ACC112 (cell line): ENCODE results near the gene SMARCB1.

Experiments
- H2AFZ ChIP-seq: fragments of 200-600 bp; sonication (generic); one replicate; pipeline ENCODE4 v1.6.0; 2017; ENCODE audit warnings: antibody characterized with exemption, low read length; ENCODE audit not compliant: unreplicated experiment
- H3K27ac ChIP-seq: fragments of 200-600 bp; sonication (generic); 2 replicates; pipeline ENCODE4 v1.5.1; 2014; ENCODE audit warnings: low read depth, mild to moderate bottlenecking, antibody characterized with exemption, low read length, moderate library complexity
- H3K27me3 ChIP-seq: fragments of 200-600 bp; sonication (generic); 2 replicates; pipeline ENCODE4 v1.6.1; 2014; ENCODE audit warnings: mild to moderate bottlenecking, antibody characterized with exemption, low read length, moderate library complexity, mixed read lengths; ENCODE audit not compliant: insufficient read depth
- H3K36me3 ChIP-seq: fragments of 200-600 bp; sonication (generic); 2 replicates; pipeline ENCODE4 v1.6.1; 2016; ENCODE audit warnings: mild to moderate bottlenecking, antibody characterized with exemption, low read length, moderate library complexity, mixed read lengths; ENCODE audit not compliant: insufficient read depth
- H3K4me1 ChIP-seq: fragments of 200-600 bp; sonication (generic); one replicate; pipeline ENCODE4 v1.6.1; 2016; ENCODE audit warnings: low read length, mixed read lengths; ENCODE audit not compliant: insufficient read depth, unreplicated experiment, control insufficient read depth
- H3K4me3 ChIP-seq: fragments of 200-600 bp; sonication (generic); 2 replicates; pipeline ENCODE4 v1.5.1; 2014; ENCODE audit warnings: mild to moderate bottlenecking, low read depth, low read length
- H3K79me2 ChIP-seq: fragments of 200-600 bp; sonication (generic); one replicate; pipeline ENCODE4 v1.6.0; 2016; ENCODE audit warnings: low read length; ENCODE audit not compliant: control insufficient read depth, unreplicated experiment, insufficient read depth

The SMARCB1 gene

DNA sequence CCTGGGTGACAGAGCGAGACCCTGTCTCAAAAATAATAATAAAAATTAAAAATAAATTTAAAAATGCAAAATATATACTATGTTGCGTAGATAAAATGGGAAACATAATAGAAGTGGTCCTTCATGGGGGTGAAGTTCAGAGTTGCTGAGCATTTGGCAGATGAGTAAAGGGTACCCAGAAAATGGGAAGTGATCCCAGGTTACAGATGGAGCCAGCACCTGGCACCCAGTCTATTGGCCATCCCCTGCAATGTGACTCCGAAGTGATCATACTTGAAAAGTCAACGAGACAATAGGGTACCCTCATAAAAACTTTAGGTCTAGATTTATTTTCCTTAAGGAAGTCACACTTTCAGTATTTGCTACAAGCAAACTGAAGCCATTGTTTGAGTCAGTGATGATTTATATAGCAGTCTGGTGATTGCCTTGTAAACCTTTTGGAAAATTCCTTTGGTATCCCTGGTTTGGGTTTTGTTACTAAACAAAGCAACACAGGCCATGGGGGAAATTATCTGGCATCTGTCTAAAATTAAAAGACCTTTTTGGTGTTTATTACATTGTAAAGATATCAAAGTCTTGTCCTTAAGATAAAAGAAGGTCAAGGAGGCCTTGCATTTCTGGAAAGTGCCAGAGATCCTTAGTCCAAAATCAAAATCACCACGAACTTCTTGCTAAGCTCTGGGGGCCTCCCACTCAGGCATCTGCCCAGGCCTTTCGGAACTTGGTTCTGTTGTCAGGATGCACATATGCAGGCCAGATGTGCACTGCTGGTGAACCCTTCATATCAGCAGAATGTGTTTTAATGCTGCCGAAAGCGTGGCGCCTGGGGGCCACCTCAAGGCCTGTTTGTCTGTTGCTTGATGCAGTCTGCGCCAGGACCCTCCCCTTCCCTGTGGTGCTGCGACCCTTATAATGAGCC, 4.3 kb downstream of the SMARCB1 start:
- Histone ChIP-seq H3K27ac (no peak overlapping the region), H3K4me1 (peaks cover 8% of the 10 kb centered on the region), H3K27me3 (no peaks in the 10 kb centered on the region), H3K4me3 (no peak overlapping the region), H2AFZ (no peak overlapping the region), H3K79me2 (peaks cover 44% of the 10 kb centered on the region), H3K36me3 (no peaks in the 10 kb centered on the region)

DNA sequence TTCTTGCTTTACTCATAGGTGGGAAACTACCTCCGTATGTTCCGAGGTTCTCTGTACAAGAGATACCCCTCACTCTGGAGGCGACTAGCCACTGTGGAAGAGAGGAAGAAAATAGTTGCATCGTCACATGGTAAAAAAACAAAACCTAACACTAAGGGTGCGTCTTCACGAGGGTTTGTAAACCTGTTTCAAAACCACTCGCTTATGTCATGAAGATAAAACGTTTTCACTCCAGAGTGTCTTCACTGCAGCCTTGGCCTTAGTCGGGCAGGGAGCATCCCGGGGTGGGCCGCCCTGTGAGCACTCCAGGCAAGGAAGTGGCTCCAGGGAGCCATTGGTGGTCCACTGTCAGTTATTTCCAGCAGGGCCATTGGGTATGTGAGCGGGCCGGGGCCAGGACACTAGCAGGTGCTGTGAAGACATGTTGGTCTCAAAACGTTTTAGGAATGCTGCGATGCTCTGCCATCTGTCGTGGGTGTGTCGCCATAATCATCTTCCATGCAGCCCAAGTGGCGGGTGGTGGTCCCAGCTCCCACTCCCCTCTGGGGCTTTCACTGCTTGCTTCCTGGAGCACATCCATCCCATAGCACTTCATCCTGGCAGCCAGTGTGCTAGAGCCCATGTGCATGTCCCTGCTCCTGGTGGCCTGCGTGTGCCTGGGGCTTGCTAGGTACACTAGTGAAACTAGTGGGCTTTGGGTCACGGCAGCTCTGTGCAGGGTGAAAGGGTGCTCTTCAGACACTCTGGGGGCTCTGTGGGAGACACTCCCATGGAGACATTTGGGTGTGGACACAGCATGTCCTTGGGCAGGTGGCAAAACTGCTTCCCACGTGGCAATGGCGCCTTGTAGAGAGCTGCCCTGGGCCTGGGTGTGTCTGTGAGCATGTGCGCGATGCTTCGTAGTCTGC, 5.2 kb downstream of the SMARCB1 start:
- H3K36me3 ChIP-seq: no peaks in the 10 kb centered on the region
- no peak overlapping the region for H3K27ac ChIP-seq
- H3K79me2 ChIP-seq: peaks cover 44% of the 10 kb centered on the region
- H3K27me3 ChIP-seq: no peaks in the 10 kb centered on the region
- H3K4me3 ChIP-seq: no peak overlapping the region
- no peak overlapping the region for H2AFZ ChIP-seq
- H3K4me1 ChIP-seq: peaks cover 4% of the 10 kb centered on the region

- Histone ChIP-seq H3K27ac (no peak overlapping the region), H3K27me3 (no peaks in the 10 kb centered on the region), H3K79me2 (peaks cover 35% of the 10 kb centered on the region), H2AFZ (no peak overlapping the region), H3K4me3 (no peak overlapping the region), H3K4me1 (no peaks in the 10 kb centered on the region), H3K36me3 (no peaks in the 10 kb centered on the region)
These were observed 6.6 kb downstream of the SMARCB1 start for GRCh38 chr22:23793326-23793725.

- Histone ChIP-seq H3K79me2 (peaks cover 8% of the 10 kb centered on the region), H2AFZ (no peak overlapping the region), H3K27me3 (no peaks in the 10 kb centered on the region), H3K4me3 (no peak overlapping the region), H3K27ac (no peak overlapping the region), H3K4me1 (no peaks in the 10 kb centered on the region), H3K36me3 (no peaks in the 10 kb centered on the region)
These were observed 9.7 kb downstream of the SMARCB1 start for GRCh38 chr22:23796461-23796860.

- no peak overlapping the region for H3K27ac ChIP-seq
- no peaks in the 10 kb centered on the region for H3K27me3 ChIP-seq
- no peak overlapping the region for H3K4me3 ChIP-seq
- H3K36me3 ChIP-seq: no peaks in the 10 kb centered on the region
- H2AFZ ChIP-seq: no peak overlapping the region
- H3K79me2 ChIP-seq: no peaks in the 10 kb centered on the region
- no peaks in the 10 kb centered on the region for H3K4me1 ChIP-seq
These were observed 13.8 kb downstream of the SMARCB1 start for GRCh38 chr22:23800297-23801237.

DNA sequence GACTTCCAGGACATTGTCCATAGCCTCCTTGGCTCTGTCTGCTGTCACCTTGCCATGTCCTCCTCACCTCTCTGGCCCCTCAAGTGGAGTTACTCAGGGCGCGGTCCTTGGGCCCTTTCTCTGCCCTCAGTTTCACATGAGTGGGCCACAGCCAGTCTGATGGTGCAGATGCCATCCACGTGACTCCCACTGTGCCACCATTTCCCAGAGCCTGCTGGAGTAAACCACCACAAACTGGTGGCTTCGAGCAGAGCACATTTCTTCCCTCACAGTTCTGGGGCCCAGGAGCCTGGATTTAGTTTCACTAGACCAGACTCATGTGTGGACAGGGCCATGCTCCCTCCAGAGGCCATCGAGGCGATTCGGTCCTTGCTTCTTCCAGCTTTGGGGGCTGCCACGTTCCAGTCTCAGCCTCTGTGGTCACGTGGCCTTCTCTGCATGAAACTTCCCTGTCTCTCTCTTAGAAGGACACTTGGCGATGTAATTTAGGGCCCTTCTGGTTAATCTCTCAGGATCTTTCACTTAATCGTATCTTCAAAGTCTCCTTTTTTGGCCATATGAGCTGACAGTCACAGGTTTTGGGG, 14.6 kb downstream of the SMARCB1 start:
- Histone ChIP-seq H2AFZ (no peak overlapping the region), H3K4me3 (no peak overlapping the region), H3K27ac (no peak overlapping the region), H3K36me3 (no peaks in the 10 kb centered on the region), H3K4me1 (no peaks in the 10 kb centered on the region), H3K27me3 (no peaks in the 10 kb centered on the region), H3K79me2 (no peaks in the 10 kb centered on the region)

DNA sequence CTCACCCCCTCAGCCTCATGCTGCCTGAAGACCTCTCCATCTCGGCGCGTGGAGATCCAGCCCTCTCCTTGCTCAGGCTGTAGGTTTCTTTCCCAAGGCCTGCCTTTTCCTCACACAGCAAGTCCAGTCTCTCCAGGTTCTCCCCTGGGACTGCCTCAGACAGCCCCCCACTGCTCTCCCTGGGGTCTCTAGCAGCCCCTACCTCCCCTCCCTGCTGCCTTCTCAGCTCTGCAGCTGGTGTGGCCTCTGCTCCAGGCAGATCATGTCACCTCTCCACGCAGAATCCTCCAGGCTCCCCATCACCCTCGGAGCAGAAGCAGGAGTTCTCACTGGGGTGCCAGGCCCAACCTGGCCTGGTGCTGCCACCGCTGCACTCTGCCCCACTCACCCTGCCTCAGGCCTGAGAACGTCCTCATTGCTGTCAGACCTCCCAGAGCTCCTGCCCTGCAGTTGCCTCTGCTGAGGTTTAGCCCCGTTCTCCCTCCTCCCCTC, 15.2 kb downstream of the SMARCB1 start:
- no peaks in the 10 kb centered on the region for H3K4me1 ChIP-seq
- no peak overlapping the region for H3K4me3 ChIP-seq
- no peak overlapping the region for H3K27ac ChIP-seq
- no peaks in the 10 kb centered on the region for H3K36me3 ChIP-seq
- H3K79me2 ChIP-seq: no peaks in the 10 kb centered on the region
- H2AFZ ChIP-seq: no peak overlapping the region
- H3K27me3 ChIP-seq: no peaks in the 10 kb centered on the region

DNA sequence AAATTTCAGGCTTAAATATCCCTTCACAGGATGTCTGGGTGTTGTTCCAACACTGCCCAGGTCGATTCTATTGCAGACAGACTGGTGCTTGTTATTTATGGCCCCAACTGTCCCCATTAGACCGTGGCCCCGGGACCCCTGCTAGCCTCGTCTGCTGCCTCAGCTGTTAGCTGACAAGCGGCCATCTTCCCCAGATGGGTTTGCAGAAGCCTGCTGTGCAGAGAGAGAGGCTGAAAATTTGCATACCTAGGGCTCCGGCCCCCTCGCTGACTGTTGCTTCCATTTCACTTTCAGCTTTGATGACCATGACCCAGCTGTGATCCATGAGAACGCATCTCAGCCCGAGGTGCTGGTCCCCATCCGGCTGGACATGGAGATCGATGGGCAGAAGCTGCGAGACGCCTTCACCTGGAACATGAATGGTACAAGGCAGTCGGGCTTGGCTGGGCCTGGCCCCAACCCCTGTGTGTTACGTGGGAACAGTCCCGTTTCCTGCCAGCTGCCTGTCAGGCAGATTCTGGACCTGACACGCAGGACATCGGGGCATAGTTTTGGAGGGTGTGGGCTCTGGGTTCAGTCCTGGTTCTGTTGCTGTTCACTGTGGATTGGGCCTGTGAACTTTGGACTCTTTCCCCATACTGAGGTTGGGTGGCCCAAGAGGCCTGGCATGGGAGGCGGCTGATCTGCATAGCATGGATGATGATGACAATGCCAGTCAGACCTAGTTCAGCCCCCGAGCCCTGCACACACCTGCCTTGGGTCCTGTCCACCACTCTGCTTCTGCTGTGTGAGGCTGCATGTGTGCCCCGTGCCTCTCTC, 16.4 kb downstream of the SMARCB1 start:
- H3K36me3 ChIP-seq: no peaks in the 10 kb centered on the region
- H3K4me1 ChIP-seq: no peaks in the 10 kb centered on the region
- no peak overlapping the region for H3K27ac ChIP-seq
- H2AFZ ChIP-seq: no peak overlapping the region
- H3K79me2 ChIP-seq: no peaks in the 10 kb centered on the region
- no peaks in the 10 kb centered on the region for H3K27me3 ChIP-seq
- H3K4me3 ChIP-seq: no peak overlapping the region

DNA sequence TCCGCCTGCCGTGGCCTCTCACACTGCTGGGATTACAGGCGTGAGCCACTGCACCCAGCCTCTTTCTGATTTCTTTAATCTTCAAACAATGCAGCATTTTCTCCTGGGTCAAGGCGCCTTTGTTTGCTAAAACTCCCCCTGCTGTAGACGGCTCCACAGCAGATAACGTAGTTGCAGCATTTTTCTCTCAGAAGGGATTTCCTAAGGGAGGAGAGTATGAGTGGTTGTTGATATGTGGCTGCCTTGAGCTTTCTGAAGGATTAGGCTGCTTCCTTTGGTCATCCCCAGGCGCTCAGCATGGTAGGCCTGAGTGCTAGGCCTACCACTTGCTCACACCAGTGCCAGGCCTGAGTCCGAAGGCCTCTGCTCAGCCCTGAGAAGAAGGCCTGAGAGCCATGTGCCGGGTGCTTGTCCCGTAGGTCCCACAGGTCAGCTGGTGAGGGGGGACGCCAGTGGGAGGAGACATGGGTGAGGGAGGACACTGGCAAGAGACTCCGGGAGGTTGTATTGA, 18.1 kb downstream of the SMARCB1 start:
- Histone ChIP-seq H3K4me3 (no peak overlapping the region), H3K27ac (no peak overlapping the region), H3K4me1 (no peaks in the 10 kb centered on the region), H2AFZ (no peak overlapping the region), H3K79me2 (no peaks in the 10 kb centered on the region), H3K27me3 (no peaks in the 10 kb centered on the region), H3K36me3 (no peaks in the 10 kb centered on the region)
